GM23338 (cell line): ENCODE data around the gene CACNA1S.

Source experiments
- CREB1 ChIP-seq: fragments of 250-450 bp; sonication (Bioruptor Pico); IDR thresholded peaks from 2 replicates; pipeline ENCODE4 v1.5.0; 2020; ENCODE audit warnings: low read depth, mild to moderate bottlenecking, moderate library complexity
- EZH2 ChIP-seq: fragments of 200-600 bp; sonication (generic); IDR thresholded peaks from one replicate; pipeline ENCODE4 v1.8.0; 2017; ENCODE audit warnings: antibody characterized with exemption, mild to moderate bottlenecking, low read depth; ENCODE audit not compliant: unreplicated experiment
- JUNB ChIP-seq: IDR thresholded peaks from one replicate; pipeline ENCODE4 v1.6.1; 2016; ENCODE audit warnings: antibody characterized with exemption; ENCODE audit not compliant: unreplicated experiment
- REST ChIP-seq: IDR thresholded peaks from one replicate; pipeline ENCODE4 v1.6.1; 2018; ENCODE audit warnings: antibody characterized with exemption; ENCODE audit not compliant: unreplicated experiment
- TF ChIP-seq, protein P1 (sequence below), 2 experiments: fragments of 200-600 bp in 1 of 2; sonication (generic) in 1 of 2; conservative IDR thresholded peaks; 2 replicates each; pipeline versions ENCODE4 v1.5.1 to v1.6.1; 2016 to 2017; ENCODE audit warnings: antibody characterized with exemption in 2 of 2, low read depth in 2 of 2, mild to moderate bottlenecking in 2 of 2, moderate library complexity in 1 of 2
- TF ChIP-seq, protein P2 (sequence below): IDR thresholded peaks from 2 replicates; pipeline ENCODE4 v1.6.1; 2016; ENCODE audit warnings: antibody characterized with exemption

GRCh38 chr1:201034671-201035070 lies 77.6 kb downstream of the CACNA1S start:
- TF ChIP-seq JUNB (no peak), REST (no peak), CREB1 (CRISPR knock-in tag) (no peak), EZH2 (no peak)
- TF ChIP-seq, protein P1, sequence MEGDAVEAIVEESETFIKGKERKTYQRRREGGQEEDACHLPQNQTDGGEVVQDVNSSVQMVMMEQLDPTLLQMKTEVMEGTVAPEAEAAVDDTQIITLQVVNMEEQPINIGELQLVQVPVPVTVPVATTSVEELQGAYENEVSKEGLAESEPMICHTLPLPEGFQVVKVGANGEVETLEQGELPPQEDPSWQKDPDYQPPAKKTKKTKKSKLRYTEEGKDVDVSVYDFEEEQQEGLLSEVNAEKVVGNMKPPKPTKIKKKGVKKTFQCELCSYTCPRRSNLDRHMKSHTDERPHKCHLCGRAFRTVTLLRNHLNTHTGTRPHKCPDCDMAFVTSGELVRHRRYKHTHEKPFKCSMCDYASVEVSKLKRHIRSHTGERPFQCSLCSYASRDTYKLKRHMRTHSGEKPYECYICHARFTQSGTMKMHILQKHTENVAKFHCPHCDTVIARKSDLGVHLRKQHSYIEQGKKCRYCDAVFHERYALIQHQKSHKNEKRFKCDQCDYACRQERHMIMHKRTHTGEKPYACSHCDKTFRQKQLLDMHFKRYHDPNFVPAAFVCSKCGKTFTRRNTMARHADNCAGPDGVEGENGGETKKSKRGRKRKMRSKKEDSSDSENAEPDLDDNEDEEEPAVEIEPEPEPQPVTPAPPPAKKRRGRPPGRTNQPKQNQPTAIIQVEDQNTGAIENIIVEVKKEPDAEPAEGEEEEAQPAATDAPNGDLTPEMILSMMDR (conservative IDR thresholded peaks at IDR 0.05; ENCODE audit: low read depth in 2 of 2) = no peak
- TF ChIP-seq, protein P2, sequence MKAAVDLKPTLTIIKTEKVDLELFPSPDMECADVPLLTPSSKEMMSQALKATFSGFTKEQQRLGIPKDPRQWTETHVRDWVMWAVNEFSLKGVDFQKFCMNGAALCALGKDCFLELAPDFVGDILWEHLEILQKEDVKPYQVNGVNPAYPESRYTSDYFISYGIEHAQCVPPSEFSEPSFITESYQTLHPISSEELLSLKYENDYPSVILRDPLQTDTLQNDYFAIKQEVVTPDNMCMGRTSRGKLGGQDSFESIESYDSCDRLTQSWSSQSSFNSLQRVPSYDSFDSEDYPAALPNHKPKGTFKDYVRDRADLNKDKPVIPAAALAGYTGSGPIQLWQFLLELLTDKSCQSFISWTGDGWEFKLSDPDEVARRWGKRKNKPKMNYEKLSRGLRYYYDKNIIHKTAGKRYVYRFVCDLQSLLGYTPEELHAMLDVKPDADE = no peak
